ENCODE results near the gene BAZ1B.
"Not testable (repeated sequence)": the region's sequence is repeated elsewhere in the genome, so short reads cannot be mapped to it uniquely, and the experiment has no call there.

The BAZ1B gene

GRCh38 chr7:73442222-73442902 lies 79.7 kb downstream of the BAZ1B start:
- DNase-seq: no peak

GRCh38 chr7:73439410-73439704 lies 82.7 kb downstream of the BAZ1B start:
- DNase-seq: no peak

- DNase-seq: no peak
These were observed 83.3 kb downstream of the BAZ1B start for GRCh38 chr7:73438547-73439409.

- DNase-seq: no peak
These were observed 84.3 kb downstream of the BAZ1B start for GRCh38 chr7:73437621-73438416.

- DNase-seq: no peak
These were observed 85.0 kb downstream of the BAZ1B start for GRCh38 chr7:73437091-73437490.

GRCh38 chr7:73436031-73436929 lies 85.8 kb downstream of the BAZ1B start:
- DNase-seq: no peak

- DNase-seq: no peak
These were observed 86.6 kb downstream of the BAZ1B start for GRCh38 chr7:73435471-73436009.

GRCh38 chr7:73434701-73435069 lies 87.4 kb downstream of the BAZ1B start:
- no peak for DNase-seq

GRCh38 chr7:73433924-73434700 lies 88.0 kb downstream of the BAZ1B start:
- DNase-seq: no peak

- no peak for DNase-seq
These were observed 89.4 kb downstream of the BAZ1B start for GRCh38 chr7:73432676-73433075.

- no peak for DNase-seq
These were observed 90.9 kb downstream of the BAZ1B start for GRCh38 chr7:73431041-73431835.

GRCh38 chr7:73430540-73430939 lies 91.6 kb downstream of the BAZ1B start:
- not testable (repeated sequence) for DNase-seq

- no peak for DNase-seq
These were observed 92.2 kb downstream of the BAZ1B start for GRCh38 chr7:73429622-73430505.

GRCh38 chr7:73429215-73429614 lies 92.9 kb downstream of the BAZ1B start:
- DNase-seq: peak; percentile 77 to 82

- DNase-seq: no peak
These were observed 93.9 kb downstream of the BAZ1B start for GRCh38 chr7:73427902-73428787.

GRCh38 chr7:73426016-73426415 lies 96.1 kb downstream of the BAZ1B start:
- DNase-seq: no peak

- DNase-seq: no peak
These were observed 96.6 kb downstream of the BAZ1B start for GRCh38 chr7:73425356-73425983.

GRCh38 chr7:73424489-73424885 lies 97.6 kb downstream of the BAZ1B start:
- no peak for DNase-seq

Data from NCI-H1930 (cell line).